HG02759 (cell line): ENCODE results near the gene BAIAP2.

ENCODE experiments used
- ATAC-seq: cut with Tn5 transposase; IDR thresholded peaks from one replicate; pipeline ENCODE4 v1.9.1; 2021; ENCODE audit warnings: mild to moderate bottlenecking, moderate library complexity; ENCODE audit not compliant: unreplicated experiment

The BAIAP2 gene

DNA sequence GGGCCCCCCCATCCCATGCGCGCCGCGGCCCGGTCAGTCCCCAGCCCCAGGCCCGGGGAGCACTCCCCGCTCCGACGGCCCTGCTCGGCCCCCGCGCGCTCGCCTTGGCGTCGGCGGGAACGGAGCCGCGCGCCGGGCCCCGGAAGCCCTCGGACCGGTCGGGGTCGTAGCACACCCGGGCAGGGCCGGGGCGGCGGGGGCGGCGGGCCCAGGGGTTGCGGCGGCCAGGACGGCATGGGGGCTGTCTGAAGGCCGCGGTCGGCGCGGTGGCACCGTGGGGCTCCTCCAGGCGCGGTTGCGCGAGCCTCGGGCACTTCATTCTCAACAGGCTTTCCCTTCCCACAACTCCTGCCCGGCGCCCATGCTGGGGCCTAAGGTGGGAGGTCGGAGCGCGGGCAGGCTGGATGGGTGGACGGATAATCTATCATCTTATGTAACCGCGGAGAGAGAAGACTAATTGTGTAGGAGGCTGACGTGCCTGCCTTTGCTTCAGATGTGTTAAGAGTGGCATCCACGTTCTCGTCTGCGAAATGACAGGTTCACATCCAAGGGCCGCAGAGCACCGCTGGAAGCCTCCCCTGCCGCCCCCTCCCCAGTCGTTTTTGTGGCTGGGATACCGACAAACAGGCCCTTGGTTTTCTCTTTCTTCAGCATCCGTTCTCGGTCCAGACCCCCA is 708 bp downstream of the BAIAP2 start:
- ATAC-seq: no peak

DNA sequence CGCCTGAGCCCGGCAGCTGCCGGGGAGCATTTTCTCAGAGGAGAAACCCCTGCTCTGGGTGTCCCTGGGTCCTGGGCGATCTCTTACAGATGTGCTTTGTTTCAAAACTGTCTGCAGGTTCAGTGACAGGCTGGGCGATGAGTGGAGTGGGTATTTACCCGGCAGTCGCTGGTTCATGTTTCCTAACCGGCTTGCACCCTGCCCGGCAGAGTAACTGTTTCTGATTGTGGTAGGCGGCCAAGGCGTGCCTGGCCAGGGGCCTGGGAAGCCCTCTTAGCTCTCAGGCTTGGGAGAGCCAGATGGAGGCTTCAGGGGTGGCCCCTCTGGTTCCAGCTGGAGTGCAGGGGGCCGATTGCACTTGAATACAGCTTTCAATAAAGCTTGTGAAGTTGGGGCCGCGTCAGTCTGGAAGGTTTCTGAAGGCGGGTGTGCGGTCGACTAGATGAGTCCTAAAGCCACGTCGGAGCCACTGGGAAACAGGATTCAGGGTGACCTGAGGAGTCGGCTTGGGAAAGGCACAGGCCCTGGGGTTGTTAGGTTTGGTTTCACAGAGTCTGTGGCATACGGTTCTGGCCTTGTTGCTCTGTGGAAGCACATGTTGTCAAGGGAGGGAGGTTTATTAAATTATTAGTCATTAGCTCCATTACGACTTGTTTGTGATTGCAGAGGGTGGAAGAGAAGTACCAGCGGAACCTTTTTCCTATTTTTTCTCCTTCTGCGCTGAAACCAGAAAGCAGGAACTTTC is 1.4 kb downstream of the BAIAP2 start:
- ATAC-seq: no peak

GRCh38 chr17:81037026-81037797 is 2.3 kb downstream of the BAIAP2 start:
- ATAC-seq: no peak

GRCh38 chr17:81037798-81038733 is 3.1 kb downstream of the BAIAP2 start:
- no peak for ATAC-seq

DNA sequence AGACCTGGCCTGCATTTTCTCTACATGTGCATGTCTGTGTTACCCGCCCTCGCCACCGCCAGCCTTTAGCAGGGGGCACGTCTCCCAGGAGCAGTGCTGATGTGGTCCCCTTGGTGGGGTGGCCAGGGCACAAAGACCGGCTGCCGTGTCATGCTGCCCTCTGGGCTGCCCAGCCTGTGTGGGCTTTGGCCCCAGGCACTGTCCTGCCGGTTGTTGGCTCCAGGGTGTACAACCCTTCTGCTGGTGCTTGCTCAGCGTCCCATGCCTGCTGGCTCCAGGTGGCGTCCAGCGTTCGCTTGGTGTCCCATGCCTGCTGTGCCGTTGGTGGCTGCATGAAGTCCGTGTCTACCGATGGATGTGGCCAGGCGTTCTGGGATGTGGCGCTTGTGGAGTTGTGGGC is 4.1 kb downstream of the BAIAP2 start:
- ATAC-seq: no peak

GRCh38 chr17:81039854-81040758 is 5.2 kb downstream of the BAIAP2 start:
- no peak for ATAC-seq

- no peak for ATAC-seq
Measured at GRCh38 chr17:81040791-81041337, 5.9 kb downstream of the BAIAP2 start.

DNA sequence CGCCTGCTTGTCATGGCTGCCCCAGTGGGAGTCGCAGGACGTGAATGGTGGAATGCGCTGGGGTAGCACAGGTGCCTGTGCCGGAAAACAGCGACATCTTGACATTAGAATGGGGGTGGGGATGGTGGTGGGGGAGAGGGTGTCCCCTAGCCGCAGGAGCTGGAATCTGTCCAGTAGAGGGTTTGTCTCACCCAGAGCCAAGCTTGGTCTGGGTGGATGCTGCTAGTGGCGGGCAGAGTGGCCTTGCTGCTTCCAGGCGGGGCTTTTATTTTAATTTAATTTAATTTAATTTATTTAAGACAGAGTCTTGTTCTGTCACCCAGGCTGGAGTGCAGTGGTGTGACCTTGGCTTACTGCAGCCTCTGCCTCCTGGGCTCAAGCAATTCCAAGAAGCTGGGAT is 7.7 kb downstream of the BAIAP2 start:
- no peak for ATAC-seq

- ATAC-seq: no peak
Measured at GRCh38 chr17:81043319-81043724, 8.4 kb downstream of the BAIAP2 start.

GRCh38 chr17:81043725-81044427 is 8.9 kb downstream of the BAIAP2 start:
- no peak for ATAC-seq

- no peak for ATAC-seq
Measured at GRCh38 chr17:81044428-81044763, 9.4 kb downstream of the BAIAP2 start.

- no peak for ATAC-seq
Measured at GRCh38 chr17:81044764-81045589, 10.0 kb downstream of the BAIAP2 start.

GRCh38 chr17:81045590-81046095 is 10.7 kb downstream of the BAIAP2 start:
- ATAC-seq: no peak

- no peak for ATAC-seq
Measured at GRCh38 chr17:81046132-81046769, 11.3 kb downstream of the BAIAP2 start.

- no peak for ATAC-seq
Measured at GRCh38 chr17:81046770-81047359, 11.9 kb downstream of the BAIAP2 start.

GRCh38 chr17:81048827-81049371 is 13.9 kb downstream of the BAIAP2 start:
- ATAC-seq: no peak
